Keratinocyte (primary cell): ENCODE data around the gene STAC. TPM values are rescaled to one million over a fixed set of nuclear protein-coding genes. Genes with fewer than 3 reads are reported as not detected.

Experiments
- DNase-seq: peaks from one replicate; pipeline ENCODE4 v3.0.0-alpha.2; 2011; ENCODE audit warnings: low read depth, missing footprints, low spot score
- FAIRE-seq: peaks from 2 replicates; lab custom pipeline; 2011; peaks lifted over from hg19 to GRCh38; lab: Jason Lieb, UNC
- H2AFZ ChIP-seq: 2 replicates; pipeline ENCODE4 v1.6.0; 2012; ENCODE audit warnings: low read length, control low read depth, inconsistent platforms; ENCODE audit not compliant: control insufficient read depth
- H3K27ac ChIP-seq: 2 replicates; pipeline ENCODE4 v1.5.1; 2011; ENCODE audit warnings: low read length; ENCODE audit not compliant: control insufficient read depth, insufficient read depth
- H3K27me3 ChIP-seq: 3 replicates; pipeline ENCODE4 v1.6.0; 2011; ENCODE audit warnings: low read length; ENCODE audit not compliant: control insufficient read depth, insufficient read depth; ENCODE audit errors: extremely low read depth
- H3K36me3 ChIP-seq, 2 experiments: 2 replicates in 1 of 2; 3 replicates in 1 of 2; pipeline ENCODE4 v1.5.1; 2011; ENCODE audit warnings: low read length in 2 of 2, mild to moderate bottlenecking in 1 of 2; ENCODE audit not compliant: control insufficient read depth in 2 of 2, insufficient read depth in 2 of 2; ENCODE audit errors: extremely low read depth in 1 of 2
- H3K4me1 ChIP-seq: 3 replicates; pipeline ENCODE4 v1.5.1; 2011; ENCODE audit warnings: low read length; ENCODE audit not compliant: control insufficient read depth, insufficient read depth; ENCODE audit errors: extremely low read depth
- H3K4me2 ChIP-seq: 3 replicates; pipeline ENCODE4 v1.6.0; 2011; ENCODE audit warnings: low read depth, low read length; ENCODE audit not compliant: control insufficient read depth, insufficient read depth; ENCODE audit errors: extremely low read depth
- H3K4me3 ChIP-seq, 3 experiments: fragments of 200-600 bp in 1 of 3; sonication (generic) in 1 of 3; 2 replicates in 2 of 3; 3 replicates in 1 of 3; pipeline ENCODE4 v1.5.1; 2011 to 2016; ENCODE audit warnings: low read length in 3 of 3, mild to moderate bottlenecking in 3 of 3, control low read depth in 2 of 3, inconsistent platforms in 1 of 3, low read depth in 1 of 3, mixed read lengths in 1 of 3, mixed run types in 1 of 3, moderate library complexity in 1 of 3; ENCODE audit not compliant: control insufficient read depth in 2 of 3, insufficient read depth in 2 of 3; ENCODE audit errors: extremely low read depth in 1 of 3
- H3K79me2 ChIP-seq: 2 replicates; pipeline ENCODE4 v1.6.0; 2012; ENCODE audit warnings: low read length; ENCODE audit not compliant: control insufficient read depth, insufficient read depth
- H3K9ac ChIP-seq: 3 replicates; pipeline ENCODE4 v1.6.0; 2011; ENCODE audit warnings: low read length; ENCODE audit not compliant: control insufficient read depth, insufficient read depth; ENCODE audit errors: extremely low read depth
- H3K9me1 ChIP-seq: 3 replicates; pipeline ENCODE4 v1.6.0; 2011; ENCODE audit warnings: low read length; ENCODE audit not compliant: control insufficient read depth, insufficient read depth; ENCODE audit errors: extremely low read depth
- H3K9me3 ChIP-seq: 2 replicates; pipeline ENCODE4 v1.5.1; 2012; ENCODE audit warnings: low read depth, low read length; ENCODE audit not compliant: control insufficient read depth
- H4K20me1 ChIP-seq: 3 replicates; pipeline ENCODE4 v1.6.0; 2011; ENCODE audit warnings: low read length; ENCODE audit not compliant: control insufficient read depth, insufficient read depth; ENCODE audit errors: extremely low read depth
- EZH2 ChIP-seq: IDR thresholded peaks from one replicate; pipeline ENCODE4 v1.6.1; 2012; ENCODE audit warnings: inconsistent platforms, mild to moderate bottlenecking, low read length, moderate library complexity
- dilution Hi-C: fragments of 300-500 bp; cut with MboI; formaldehyde crosslinking; loops from one replicate; pipeline ENCODE4 v1.7.0; 2020; ENCODE audit warnings: low sequenced_read_pairs; ENCODE audit not compliant: extremely low pct_ligation_motif_present
- polyA plus RNA-seq, 5 experiments: library from polyadenylated mRNA; depleted of rRNA in 3 of 5; stranded (reverse) in 3 of 5; stranded (forward) in 1 of 5; unstranded in 1 of 5; fragments of >200 nt; gene quantifications; 1 replicate in 1 of 5; 2 replicates in 3 of 5; 3 replicates in 1 of 5; pipeline versions ENCODE4 v1.2.1 to v1.2.3, GENCODE V29; 2011 to 2012; ENCODE audit warnings: missing spikeins in 2 of 5, low read depth in 1 of 5, low replicate concordance in 1 of 5
- TF ChIP-seq, protein P1 (sequence below), 3 experiments: IDR thresholded peaks in 1 of 3; conservative IDR thresholded peaks in 1 of 3; optimal IDR thresholded peaks in 1 of 3; 2 replicates in 2 of 3; 3 replicates in 1 of 3; pipeline versions ENCODE3 to v1.5.1; 2011; ENCODE audit warnings: low read length in 3 of 3, mild to moderate bottlenecking in 3 of 3, moderate library complexity in 2 of 3, control low read depth in 1 of 3, inconsistent platforms in 1 of 3; ENCODE audit not compliant: insufficient read depth in 2 of 3; ENCODE audit errors: extremely low read depth in 1 of 3

STAC gene
- polyA plus RNA-seq, 1 donor (not counting 4 experiments of a cell fraction or from before 2014, with no cell fraction given), result 7.9 TPM

DNA sequence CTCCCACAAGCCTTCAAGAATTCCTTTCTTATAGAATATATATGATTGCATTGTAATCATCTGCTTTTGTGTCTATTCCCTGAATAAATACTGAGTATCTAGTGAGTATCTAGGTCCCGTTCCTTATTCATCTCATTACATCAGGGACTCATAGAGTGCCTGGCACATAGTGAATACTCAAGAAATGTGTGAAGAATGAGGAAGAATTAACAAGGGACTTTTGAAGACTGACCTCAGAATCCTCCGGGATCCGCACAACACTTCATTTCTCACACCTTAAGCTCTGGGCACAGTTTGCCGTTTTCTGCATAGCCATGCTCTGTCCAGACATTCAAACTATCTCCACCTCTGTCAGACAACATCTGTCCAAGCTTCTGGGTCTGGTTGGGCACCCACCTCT is 108.8 kb downstream of the STAC start:
- Histone ChIP-seq H3K27me3 (no peaks in the 10 kb centered on the region), H3K36me3 (peaks cover 0 to 2% of the 10 kb centered on the region in 2 experiments), H3K9me1 (no peaks in the 10 kb centered on the region), H3K9me3 (no peaks in the 10 kb centered on the region), H3K4me3 (no peak overlapping the region), H3K27ac (no peak overlapping the region), H3K9ac (no peak overlapping the region), H4K20me1 (no peaks in the 10 kb centered on the region), H3K4me1 (no peaks in the 10 kb centered on the region), H3K4me2 (no peak overlapping the region), H2AFZ (no peak overlapping the region), H3K79me2 (no peaks in the 10 kb centered on the region)
- dilution Hi-C loops, result no loop called here
- no peak for TF ChIP-seq EZH2
- TF ChIP-seq, protein P1, sequence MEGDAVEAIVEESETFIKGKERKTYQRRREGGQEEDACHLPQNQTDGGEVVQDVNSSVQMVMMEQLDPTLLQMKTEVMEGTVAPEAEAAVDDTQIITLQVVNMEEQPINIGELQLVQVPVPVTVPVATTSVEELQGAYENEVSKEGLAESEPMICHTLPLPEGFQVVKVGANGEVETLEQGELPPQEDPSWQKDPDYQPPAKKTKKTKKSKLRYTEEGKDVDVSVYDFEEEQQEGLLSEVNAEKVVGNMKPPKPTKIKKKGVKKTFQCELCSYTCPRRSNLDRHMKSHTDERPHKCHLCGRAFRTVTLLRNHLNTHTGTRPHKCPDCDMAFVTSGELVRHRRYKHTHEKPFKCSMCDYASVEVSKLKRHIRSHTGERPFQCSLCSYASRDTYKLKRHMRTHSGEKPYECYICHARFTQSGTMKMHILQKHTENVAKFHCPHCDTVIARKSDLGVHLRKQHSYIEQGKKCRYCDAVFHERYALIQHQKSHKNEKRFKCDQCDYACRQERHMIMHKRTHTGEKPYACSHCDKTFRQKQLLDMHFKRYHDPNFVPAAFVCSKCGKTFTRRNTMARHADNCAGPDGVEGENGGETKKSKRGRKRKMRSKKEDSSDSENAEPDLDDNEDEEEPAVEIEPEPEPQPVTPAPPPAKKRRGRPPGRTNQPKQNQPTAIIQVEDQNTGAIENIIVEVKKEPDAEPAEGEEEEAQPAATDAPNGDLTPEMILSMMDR (optimal IDR thresholded peaks at IDR 0.05 in 1 of 3, IDR thresholded peaks at IDR 0.05 in 1 of 3, conservative IDR thresholded peaks at IDR 0.05 in 1 of 3; ENCODE audit: extremely low read depth in 1 of 3, insufficient read depth in 2 of 3, low read length in 3 of 3), result no peak
- no peak for FAIRE-seq
- DNase-seq, result no peak

DNA sequence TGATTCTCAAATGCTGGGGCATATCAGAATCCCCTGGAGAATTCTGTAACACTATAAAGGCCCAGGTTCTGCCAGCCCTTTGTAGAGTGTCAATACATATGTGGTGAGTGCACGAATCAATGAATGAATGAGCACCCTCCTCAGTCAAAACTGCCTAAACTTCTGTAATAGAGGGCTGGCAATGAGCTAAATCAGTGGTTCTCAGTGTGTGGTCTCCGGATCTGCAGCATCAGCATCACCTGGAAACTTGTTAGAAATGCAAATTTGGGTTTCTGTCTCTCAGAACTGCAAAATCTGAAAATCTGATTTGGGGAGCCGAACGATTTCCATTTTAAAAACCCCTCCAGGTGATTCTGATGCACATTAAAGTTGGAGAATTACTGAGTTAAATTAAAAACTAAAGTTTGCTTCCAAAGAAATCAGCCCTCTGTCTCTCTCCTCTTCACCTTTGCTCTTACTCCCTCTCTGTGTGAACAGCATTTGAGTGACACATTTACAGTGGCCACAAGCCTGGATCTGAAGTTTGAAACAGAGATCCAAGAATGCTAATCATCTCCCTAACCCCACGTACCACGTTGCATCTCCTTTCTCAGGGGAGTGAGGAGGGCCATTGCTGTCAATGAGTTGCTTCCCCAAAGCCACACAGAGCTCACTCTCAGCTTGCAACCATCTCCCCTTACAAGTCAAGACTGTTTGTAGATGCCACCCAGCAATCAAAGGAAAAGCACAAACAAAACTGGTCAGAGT is 109.5 kb downstream of the STAC start:
- no peak overlapping the region for H2AFZ ChIP-seq
- H3K9me3 ChIP-seq, result no peaks in the 10 kb centered on the region
- no peaks in the 10 kb centered on the region for H3K9me1 ChIP-seq
- no peaks in the 10 kb centered on the region for H3K4me1 ChIP-seq
- H3K27me3 ChIP-seq, result no peaks in the 10 kb centered on the region
- no peak overlapping the region for H3K9ac ChIP-seq
- H3K4me3 ChIP-seq, result no peak overlapping the region
- H4K20me1 ChIP-seq, result no peaks in the 10 kb centered on the region
- dilution Hi-C loops, result no loop called here
- no peaks in the 10 kb centered on the region for H3K79me2 ChIP-seq
- no peak overlapping the region for H3K27ac ChIP-seq
- H3K36me3 ChIP-seq, result peaks cover 0 to 2% of the 10 kb centered on the region in 2 experiments
- FAIRE-seq, result no peak
- DNase-seq, result no peak
- no peak overlapping the region for H3K4me2 ChIP-seq
- TF ChIP-seq, protein P1 (optimal IDR thresholded peaks at IDR 0.05 in 1 of 3, IDR thresholded peaks at IDR 0.05 in 1 of 3, conservative IDR thresholded peaks at IDR 0.05 in 1 of 3; ENCODE audit: extremely low read depth in 1 of 3, insufficient read depth in 2 of 3, low read length in 3 of 3), result no peak
- TF ChIP-seq EZH2, result no peak
